HG02970 (cell line): Measurements from ENCODE around the gene CRYBG1.
"Not testable (repeated sequence)": the region's sequence is repeated elsewhere in the genome, so short reads cannot be mapped to it uniquely, and the experiment has no call there.

Source experiments
- ATAC-seq: cut with Tn5 transposase; IDR thresholded peaks from one replicate; pipeline ENCODE4 v1.9.1; 2021; ENCODE audit warnings: mild to moderate bottlenecking, moderate library complexity, moderate number of reproducible peaks; ENCODE audit not compliant: unreplicated experiment, low FRiP score

The CRYBG1 gene

GRCh38 chr6:106574741-106575458 lies 214.4 kb downstream of the CRYBG1 start:
- ATAC-seq = no peak

GRCh38 chr6:106579281-106579680 lies 218.8 kb downstream of the CRYBG1 start:
- ATAC-seq = no peak

DNA sequence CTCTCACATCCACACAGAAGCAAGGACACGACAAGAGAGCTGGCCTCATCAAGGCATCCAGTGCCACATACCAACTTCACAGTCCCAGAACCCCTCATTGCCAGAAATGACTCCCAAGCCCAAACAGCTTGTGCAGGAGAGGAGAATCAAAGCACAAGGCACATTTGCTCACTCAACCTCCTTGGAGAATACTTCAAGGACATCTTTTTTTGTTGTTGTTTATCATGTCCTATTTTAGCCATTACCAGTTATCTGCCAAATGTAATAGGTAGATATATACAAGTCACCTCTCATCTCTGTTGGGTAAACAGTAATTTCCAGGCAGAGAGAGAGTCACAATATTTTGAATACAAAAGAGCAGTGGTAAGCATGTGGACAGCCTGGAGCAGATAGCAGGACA lies 221.0 kb downstream of the CRYBG1 start:
- ATAC-seq = no peak

DNA sequence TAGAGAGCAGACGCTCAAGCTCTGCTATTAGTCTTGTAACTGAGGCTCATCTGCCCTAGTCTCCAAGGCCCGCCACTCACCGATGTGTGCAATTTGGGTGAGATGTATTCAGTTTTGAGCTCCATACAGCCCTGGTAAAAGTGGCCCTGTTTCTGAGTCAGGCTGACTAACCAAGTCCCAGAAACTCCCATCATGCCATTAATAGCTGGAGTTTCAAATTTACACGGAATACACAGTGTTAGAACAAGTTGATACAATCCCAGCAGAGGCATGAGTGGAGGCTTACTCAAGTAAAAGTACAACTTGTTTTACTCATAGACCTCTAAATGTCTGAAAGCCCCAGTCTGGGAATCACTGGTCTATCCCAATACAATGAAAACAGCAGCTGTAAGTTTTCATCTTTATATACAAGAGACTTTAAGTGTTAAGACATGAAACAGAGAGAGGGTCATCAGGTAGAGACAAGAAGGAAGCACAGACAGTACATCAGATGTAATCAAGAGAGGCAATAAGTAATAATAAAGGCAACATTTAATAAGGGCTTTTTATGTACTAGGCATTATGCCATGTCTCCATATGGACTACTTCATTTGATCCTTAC lies 226.4 kb downstream of the CRYBG1 start:
- no peak for ATAC-seq

DNA sequence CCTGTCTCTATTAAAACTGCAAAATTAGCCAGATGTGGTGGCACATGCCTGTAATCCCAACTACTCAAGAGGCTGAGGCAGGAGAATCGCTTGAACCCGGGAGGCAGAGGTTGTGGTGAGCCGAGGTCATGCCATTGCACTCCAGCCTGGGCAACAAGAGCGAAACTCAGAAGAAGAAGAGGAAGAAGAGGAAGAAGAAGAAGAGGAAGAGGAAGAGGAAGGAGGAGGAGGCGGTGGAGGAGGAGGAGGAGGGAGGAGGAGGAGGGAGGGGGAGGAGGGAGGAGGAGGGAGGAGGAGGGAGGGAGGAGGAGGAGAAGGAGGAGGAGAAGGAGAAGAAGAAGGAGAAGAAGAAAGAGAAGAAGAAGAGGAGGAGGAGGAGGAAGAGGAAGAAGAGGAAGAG lies 228.4 kb downstream of the CRYBG1 start:
- not testable (repeated sequence) for ATAC-seq

GRCh38 chr6:106591111-106591825 lies 230.8 kb downstream of the CRYBG1 start:
- no peak for ATAC-seq

GRCh38 chr6:106599440-106599839 lies 238.9 kb downstream of the CRYBG1 start:
- ATAC-seq = no peak

GRCh38 chr6:106600329-106600728 lies 239.8 kb downstream of the CRYBG1 start:
- no peak for ATAC-seq

- no peak for ATAC-seq
Measured at GRCh38 chr6:106608080-106608668, 247.7 kb downstream of the CRYBG1 start.

GRCh38 chr6:106609699-106610098 lies 249.2 kb downstream of the CRYBG1 start:
- ATAC-seq = no peak

GRCh38 chr6:106611030-106611429 lies 250.5 kb downstream of the CRYBG1 start:
- no peak for ATAC-seq

GRCh38 chr6:106612671-106613416 lies 252.3 kb downstream of the CRYBG1 start:
- no peak for ATAC-seq

GRCh38 chr6:106613590-106613989 lies 253.1 kb downstream of the CRYBG1 start:
- no peak for ATAC-seq

DNA sequence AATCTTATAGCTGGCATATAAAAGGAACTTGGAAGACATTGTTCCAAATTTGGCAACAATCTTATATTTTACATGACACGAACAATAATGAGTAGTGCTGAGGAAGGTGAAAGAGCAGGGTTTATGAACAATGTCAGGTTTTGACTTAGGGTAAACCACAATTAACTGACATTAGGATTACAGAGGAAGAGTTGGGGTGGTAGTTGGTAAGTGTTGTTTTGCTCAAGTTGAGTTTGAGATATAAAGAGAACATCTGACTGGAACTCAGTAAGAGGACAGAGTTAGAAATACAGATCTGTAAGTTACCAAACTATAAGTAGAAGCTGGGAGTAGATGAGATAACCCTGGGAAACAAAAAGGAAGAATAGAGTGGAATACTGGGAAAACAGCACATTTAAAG lies 253.6 kb downstream of the CRYBG1 start:
- ATAC-seq = no peak

DNA sequence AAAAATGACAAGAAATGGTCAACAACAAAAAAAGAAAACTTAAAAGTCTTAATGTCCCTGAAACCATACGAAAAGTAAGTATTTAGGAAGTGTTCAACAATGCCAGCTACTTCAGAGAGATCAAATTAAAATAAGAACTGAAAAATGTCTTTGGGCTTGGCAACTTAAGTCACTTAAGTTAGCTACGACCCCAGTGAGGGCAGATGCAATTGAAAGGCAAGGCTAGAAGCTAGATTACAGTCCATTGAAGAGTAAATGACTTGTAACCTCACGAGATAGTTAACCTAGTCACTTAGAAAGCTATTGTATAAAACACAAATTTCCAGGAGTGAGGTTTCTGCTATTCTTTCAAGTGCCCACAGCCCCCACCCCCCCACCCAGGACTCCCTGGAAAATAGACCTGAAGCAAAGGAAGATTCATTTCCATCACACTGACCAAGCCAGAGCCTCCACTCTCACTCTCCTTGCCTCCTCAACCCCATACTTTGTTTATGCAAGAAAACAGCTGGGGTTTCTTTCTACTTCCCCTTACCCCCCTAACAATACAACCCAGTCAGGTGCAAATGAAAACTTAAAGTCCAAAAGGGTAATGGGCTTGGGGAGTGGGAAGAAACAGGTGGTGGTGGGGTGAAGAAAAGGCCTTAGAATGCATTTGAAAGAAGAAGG lies 254.2 kb downstream of the CRYBG1 start:
- ATAC-seq = no peak

- ATAC-seq = no peak
Measured at GRCh38 chr6:106617302-106617701, 256.8 kb downstream of the CRYBG1 start.

DNA sequence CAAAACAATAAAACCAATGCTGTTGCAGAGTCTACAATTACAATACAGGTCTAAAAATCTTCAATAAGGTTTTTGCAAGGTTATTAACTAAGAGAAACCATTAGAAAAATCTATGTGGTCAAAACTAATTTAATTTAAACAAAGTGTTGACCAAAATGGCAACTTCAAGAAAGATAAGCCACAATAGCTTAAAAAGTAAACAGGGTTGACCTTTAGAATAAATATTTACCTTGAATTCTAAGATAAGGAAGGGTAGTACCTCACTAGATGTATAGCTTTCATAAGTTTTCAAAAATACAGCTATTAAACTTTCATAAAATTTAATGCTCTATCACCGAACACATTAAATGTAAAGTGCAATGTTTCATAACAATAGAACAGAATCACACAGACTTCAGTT lies 257.3 kb downstream of the CRYBG1 start:
- ATAC-seq = no peak

DNA sequence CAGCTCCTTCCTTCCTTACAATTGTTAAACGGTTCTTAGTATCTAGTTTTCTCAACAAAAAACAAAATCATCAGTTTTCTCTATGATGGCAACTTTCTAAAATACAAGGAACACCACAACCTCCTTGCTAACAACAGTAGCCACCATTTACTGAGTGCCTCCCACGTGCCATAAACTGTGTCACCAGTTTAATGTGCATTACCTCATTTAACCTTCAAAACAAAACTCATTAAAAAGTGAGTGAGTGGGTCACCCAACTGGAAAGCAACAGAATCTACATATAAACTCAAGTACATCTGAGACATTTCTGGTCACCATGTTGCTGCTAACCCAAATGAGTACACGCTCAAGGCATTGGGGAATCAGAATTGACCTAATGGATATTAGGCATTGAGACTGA lies 257.8 kb downstream of the CRYBG1 start:
- no peak for ATAC-seq

- no peak for ATAC-seq
Measured at GRCh38 chr6:106619223-106619622, 258.7 kb downstream of the CRYBG1 start.
